NB4 (cell line): Measurements from ENCODE around the gene JPH3.

Source experiments
- DNase-seq: peaks from one replicate; pipeline ENCODE4 v3.0.0; 2010; ENCODE audit warnings: low read depth
- H3K4me3 ChIP-seq: one replicate; pipeline ENCODE4 v1.5.1; 2011; ENCODE audit warnings: mild to moderate bottlenecking, low read depth, low read length, moderate library complexity
- MYC ChIP-seq: IDR thresholded peaks from 2 replicates; pipeline ENCODE4 v1.6.1; 2011; ENCODE audit warnings: low read depth, low read length
- POLR2A ChIP-seq: IDR thresholded peaks from 2 replicates; pipeline ENCODE4 v1.6.1; 2011; ENCODE audit warnings: mild to moderate bottlenecking; ENCODE audit not compliant: insufficient read length; ENCODE audit errors: extremely low read depth
- TF ChIP-seq, protein P1 (sequence below): IDR thresholded peaks from 2 replicates; pipeline ENCODE4 v1.6.1; 2011; ENCODE audit warnings: low read depth, low read length
- TF ChIP-seq, protein P2 (sequence below): IDR thresholded peaks from one replicate; pipeline ENCODE4 v1.5.1; 2012; ENCODE audit warnings: low read depth, low read length

The JPH3 gene

DNA sequence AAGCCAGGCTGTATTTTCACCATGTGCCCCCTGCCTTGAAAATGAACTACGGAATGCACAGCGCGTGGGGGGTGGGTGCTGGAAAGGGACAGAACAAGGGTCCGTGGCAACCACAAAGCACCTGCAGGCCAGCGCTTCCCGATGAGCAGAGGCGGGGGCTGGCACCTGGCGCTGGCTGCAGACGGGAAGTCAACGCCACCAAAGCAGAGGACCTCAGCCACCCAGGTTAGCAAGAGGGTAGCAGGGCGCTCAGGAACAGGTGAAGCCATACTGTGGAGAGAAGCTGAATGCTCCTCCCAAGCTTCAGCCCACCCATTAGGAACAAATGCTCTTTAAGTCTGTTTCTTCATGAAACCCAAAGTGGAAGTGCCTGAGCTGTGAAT lies 98.8 kb downstream of the JPH3 start:
- no peak overlapping the region for H3K4me3 ChIP-seq
- TF ChIP-seq, protein P1, sequence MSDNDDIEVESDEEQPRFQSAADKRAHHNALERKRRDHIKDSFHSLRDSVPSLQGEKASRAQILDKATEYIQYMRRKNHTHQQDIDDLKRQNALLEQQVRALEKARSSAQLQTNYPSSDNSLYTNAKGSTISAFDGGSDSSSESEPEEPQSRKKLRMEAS = no peak
- TF ChIP-seq MYC (no peak), POLR2A (no peak)
- TF ChIP-seq, protein P2, sequence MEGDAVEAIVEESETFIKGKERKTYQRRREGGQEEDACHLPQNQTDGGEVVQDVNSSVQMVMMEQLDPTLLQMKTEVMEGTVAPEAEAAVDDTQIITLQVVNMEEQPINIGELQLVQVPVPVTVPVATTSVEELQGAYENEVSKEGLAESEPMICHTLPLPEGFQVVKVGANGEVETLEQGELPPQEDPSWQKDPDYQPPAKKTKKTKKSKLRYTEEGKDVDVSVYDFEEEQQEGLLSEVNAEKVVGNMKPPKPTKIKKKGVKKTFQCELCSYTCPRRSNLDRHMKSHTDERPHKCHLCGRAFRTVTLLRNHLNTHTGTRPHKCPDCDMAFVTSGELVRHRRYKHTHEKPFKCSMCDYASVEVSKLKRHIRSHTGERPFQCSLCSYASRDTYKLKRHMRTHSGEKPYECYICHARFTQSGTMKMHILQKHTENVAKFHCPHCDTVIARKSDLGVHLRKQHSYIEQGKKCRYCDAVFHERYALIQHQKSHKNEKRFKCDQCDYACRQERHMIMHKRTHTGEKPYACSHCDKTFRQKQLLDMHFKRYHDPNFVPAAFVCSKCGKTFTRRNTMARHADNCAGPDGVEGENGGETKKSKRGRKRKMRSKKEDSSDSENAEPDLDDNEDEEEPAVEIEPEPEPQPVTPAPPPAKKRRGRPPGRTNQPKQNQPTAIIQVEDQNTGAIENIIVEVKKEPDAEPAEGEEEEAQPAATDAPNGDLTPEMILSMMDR = no peak
- DNase-seq = no peak

DNA sequence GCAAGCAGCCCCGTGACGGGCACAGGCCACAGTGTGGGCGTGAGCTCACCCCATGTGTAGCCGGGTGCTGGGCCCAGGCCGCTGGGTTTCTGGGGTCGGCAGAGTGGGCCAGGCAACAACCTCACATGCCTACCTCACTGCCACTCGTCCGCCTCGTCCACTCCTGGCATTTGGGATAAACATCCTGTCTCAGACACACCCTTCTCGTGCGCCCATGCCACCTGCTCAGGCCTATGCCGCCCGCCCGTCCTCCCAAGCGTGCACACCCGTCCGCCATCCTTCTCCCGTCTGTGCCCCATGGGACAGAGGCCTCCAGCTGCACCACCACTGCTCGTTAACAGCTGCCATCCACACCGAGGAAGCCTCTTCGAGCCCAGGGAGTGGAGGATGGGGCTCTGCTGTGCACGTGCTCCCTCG lies 99.2 kb downstream of the JPH3 start:
- DNase-seq = peak; percentile 42
- TF ChIP-seq POLR2A = no peak
- TF ChIP-seq, protein P1 = no peak
- no peak for TF ChIP-seq MYC
- TF ChIP-seq, protein P2 = no peak
- no peak overlapping the region for H3K4me3 ChIP-seq

DNA sequence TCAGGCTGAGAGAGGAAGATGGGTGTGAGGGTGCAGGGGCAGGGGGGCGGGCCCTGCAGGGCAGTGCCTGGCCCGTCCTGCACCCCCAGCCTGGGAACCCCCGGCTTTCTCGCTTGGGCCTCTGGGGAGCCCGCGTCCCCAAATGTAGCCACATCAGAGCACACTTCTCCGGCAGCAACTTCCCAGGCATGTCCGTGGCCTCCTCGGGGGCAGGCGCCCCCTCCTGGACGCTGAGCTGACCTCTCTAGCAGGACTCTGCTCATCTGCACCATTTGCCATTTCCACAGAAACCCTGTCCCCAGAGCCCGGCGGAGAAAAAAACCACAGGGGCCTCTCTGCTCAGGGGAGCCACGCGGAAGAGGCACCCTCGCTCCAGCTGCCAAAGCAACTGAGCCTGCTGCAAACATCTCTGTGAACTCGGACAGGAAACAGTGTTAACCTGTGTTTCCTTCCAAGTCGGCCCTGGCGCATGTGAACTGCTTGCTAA lies 100.1 kb downstream of the JPH3 start:
- TF ChIP-seq MYC (peak; percentile 44; the same call in 1 of the 2 replicates), POLR2A (no peak)
- TF ChIP-seq, protein P2 = peak; percentile 80
- TF ChIP-seq, protein P1 = peak; percentile 27; the same call in 1 of the 2 replicates
- H3K4me3 ChIP-seq = no peak overlapping the region
- DNase-seq = peak; percentile 82

DNA sequence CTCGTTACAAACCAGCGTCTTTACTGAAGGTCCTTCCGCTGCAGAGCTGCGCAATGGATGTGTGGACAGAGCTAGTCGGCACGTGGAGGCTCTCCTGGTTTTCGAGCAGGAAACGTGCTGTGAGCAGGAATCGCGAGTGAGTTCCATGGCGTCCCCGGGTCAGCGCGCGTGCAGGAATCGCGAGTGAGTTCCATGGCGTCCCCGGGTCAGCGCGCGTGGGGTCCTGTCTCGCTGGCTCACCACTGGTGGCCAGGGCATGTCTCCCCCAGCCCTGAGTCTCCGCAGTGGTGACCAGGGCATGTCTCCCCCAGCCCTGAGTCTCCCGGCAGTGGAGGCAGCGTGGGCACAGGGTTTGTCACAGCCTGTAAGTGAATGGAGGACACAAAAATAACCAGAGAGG lies 100.8 kb downstream of the JPH3 start:
- no peak for TF ChIP-seq POLR2A
- TF ChIP-seq, protein P1 = no peak
- TF ChIP-seq MYC = no peak
- TF ChIP-seq, protein P2 = no peak
- H3K4me3 ChIP-seq = no peak overlapping the region
- DNase-seq = no peak

DNA sequence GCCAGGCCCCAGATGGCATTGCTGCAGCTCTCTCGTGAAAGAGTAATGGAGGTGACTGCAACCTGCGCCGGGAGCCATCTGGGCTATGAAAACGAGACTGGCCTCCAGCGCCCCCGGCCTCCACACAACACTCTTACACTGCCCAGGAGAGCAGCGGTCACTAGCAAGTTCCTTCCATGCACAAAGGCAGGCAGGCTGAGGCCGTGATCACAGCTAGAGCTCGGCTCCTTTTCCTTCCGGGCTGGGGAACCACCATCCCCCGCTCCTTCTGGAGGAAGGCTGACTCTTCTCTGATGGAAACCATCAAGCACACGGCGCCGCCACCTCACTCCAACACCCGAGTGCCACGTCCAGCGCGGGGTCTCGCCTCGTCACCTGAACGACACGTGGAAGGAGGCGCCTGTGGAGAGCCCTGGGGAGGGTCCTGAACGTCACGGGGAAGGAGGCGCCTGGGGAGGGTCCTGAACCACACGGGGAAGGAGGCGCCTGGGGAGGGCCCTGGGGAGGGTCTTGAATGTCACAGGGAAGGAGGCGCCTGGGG lies 101.6 kb downstream of the JPH3 start:
- no peak overlapping the region for H3K4me3 ChIP-seq
- TF ChIP-seq MYC (no peak), POLR2A (no peak)
- TF ChIP-seq, protein P1 = no peak
- TF ChIP-seq, protein P2 = no peak
- no peak for DNase-seq
